ENCODE data around the gene ZNF800. TPM values are rescaled to one million over a fixed set of nuclear protein-coding genes. Genes with fewer than 3 reads are reported as not detected.

ZNF800 gene
- total and polyA plus RNA-seq, 2 of the 8 experiments (the other 6 are each of a cell fraction or from before 2014, with no cell fraction given), result 1.0 to 6.5 TPM

GRCh38 chr7:127392566-127393367 lies at the start of gene ZNF800 (continued):
- no peak for TF ChIP-seq CHD7 (IDR thresholded peaks at IDR 0.05; ENCODE audit: insufficient replicate concordance, low read length)
- no peak for TF ChIP-seq SP2 (IDR thresholded peaks at IDR 0.05; ENCODE audit: low read length)
- no peak for TF ChIP-seq TBP (IDR thresholded peaks at IDR 0.05; ENCODE audit: low read depth, low read length)
- no peak for TF ChIP-seq CHD1 (IDR thresholded peaks at IDR 0.05; ENCODE audit: low read depth, low read length)
- TF ChIP-seq TAF1 (IDR thresholded peaks at IDR 0.05; ENCODE audit: low read depth, low read length), result 0 out of 2 replicates have a peak, but pooled peaks have one; percentile 51
- no peak for TF ChIP-seq SIX5 (IDR thresholded peaks at IDR 0.05; ENCODE audit: low read depth, low read length)
- TF ChIP-seq MAX (IDR thresholded peaks at IDR 0.05), result peak; percentile 61
- no peak for TF ChIP-seq ATF3 (IDR thresholded peaks at IDR 0.05; ENCODE audit: insufficient read depth, low read depth, low read length)
- TF ChIP-seq RNF2 (IDR thresholded peaks at IDR 0.05; ENCODE audit: borderline replicate concordance, low read depth, low read length, missing control alignments, poor library complexity, severe bottlenecking), result peak; percentile 0
- no peak for TF ChIP-seq POLR2A (IDR thresholded peaks at IDR 0.05; ENCODE audit: control extremely low read depth in 1 of 2, low read depth in 2 of 2, low read length in 2 of 2)
